ENCODE data around the gene BNC2. TPM values are rescaled to one million over a fixed set of nuclear protein-coding genes. Genes with fewer than 3 reads are reported as not detected.

Gene BNC2
- total and polyA plus RNA-seq, 2 experiments from 2014 or later, result 13.8 to 18.5 TPM

GRCh38 chr9:16659096-16659495 is 211.4 kb downstream of the BNC2 start:
- in situ Hi-C loops (cut with MboI), result no loop called here
- Histone ChIP-seq H4K20me1 (ENCODE audit: insufficient read depth) (no peaks in the 10 kb centered on the region), H3K9ac (no peak overlapping the region), H2AFZ (no peak overlapping the region), H3K27me3 (replicated peaks; ENCODE audit: insufficient read depth) (no peaks in the 10 kb centered on the region), H3K9me3 (ENCODE audit: low read depth) (no peaks in the 10 kb centered on the region), H3F3A (ENCODE audit: insufficient read depth) (no peaks in the 10 kb centered on the region), H3K27ac (no peak overlapping the region), H3K4me2 (ENCODE audit: unreplicated experiment) (no peak overlapping the region), H3K79me2 (ENCODE audit: insufficient read depth) (peaks cover 88% of the 10 kb centered on the region), H3K9me2 (ENCODE audit: insufficient read depth) (no peaks in the 10 kb centered on the region), H3K36me3 (ENCODE audit: low read depth) (no peaks in the 10 kb centered on the region), H3K4me1 (ENCODE audit: insufficient read depth) (peaks cover 4% of the 10 kb centered on the region; the same call in 1 of the 2 replicates), H3K4me3 (no peak overlapping the region)
- no peak for DNase-seq
- TF ChIP-seq EZH2 (IDR thresholded peaks at IDR 0.05; ENCODE audit: insufficient read depth, poor library complexity, severe bottlenecking) (no peak), EZH2phosphoT487 (IDR thresholded peaks at IDR 0.05; ENCODE audit: insufficient read depth, low read depth) (no peak)
- 92 to 99% methylated on average over 11 of the region's 11 CpGs for WGBS, 2 experiments (ENCODE audit: low coverage in 1 of 2, low lambda C conversion rate in 2 of 2, missing lambda C conversion rate in 2 of 2)

DNA sequence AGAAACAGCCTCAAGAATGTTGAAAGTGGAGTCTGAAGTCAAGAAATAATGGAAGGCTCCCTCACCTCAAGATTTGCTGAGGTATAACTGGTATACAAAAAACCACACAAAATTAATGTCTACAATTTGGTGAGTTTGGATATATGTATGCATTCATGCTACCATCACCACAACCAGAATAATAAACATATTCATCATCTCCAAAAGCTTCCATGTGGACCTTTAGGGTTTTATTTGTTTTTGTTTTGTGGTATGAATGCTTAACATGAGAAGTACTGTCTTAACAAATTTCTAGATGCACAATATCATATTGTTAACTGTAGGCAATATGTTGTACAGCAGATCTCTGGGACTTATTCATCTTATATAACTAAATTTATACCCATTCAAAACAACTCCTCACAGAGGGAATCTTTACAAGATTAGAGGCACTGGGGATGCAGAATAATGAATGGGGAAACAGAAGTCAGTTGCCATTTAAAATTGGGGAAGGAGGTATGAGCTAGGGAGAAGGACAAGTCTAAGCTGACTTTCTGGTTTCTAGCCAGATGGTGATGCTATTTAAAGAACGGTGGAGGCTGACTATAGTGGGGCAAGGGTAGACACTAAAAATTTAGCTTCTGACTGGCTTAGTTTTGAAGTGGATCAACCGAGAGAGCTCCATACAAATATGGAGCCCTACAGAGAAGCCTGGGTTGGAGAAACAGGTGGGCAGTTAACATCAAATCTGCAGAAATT is 213.9 kb downstream of the BNC2 start:
- no peak overlapping the region for H3K9ac ChIP-seq
- TF ChIP-seq EZH2 (IDR thresholded peaks at IDR 0.05; ENCODE audit: insufficient read depth, poor library complexity, severe bottlenecking), result no peak
- TF ChIP-seq EZH2phosphoT487 (IDR thresholded peaks at IDR 0.05; ENCODE audit: insufficient read depth, low read depth), result no peak
- no peaks in the 10 kb centered on the region for H3K36me3 ChIP-seq (ENCODE audit: low read depth)
- H3K4me2 ChIP-seq (ENCODE audit: unreplicated experiment), result no peak overlapping the region
- H3K9me2 ChIP-seq (ENCODE audit: insufficient read depth), result no peaks in the 10 kb centered on the region
- 38 to 57% methylated on average over 2 of the region's 2 CpGs for WGBS, 2 experiments (ENCODE audit: low coverage in 1 of 2, low lambda C conversion rate in 2 of 2, missing lambda C conversion rate in 2 of 2)
- no peaks in the 10 kb centered on the region for H3F3A ChIP-seq (ENCODE audit: insufficient read depth)
- H3K4me1 ChIP-seq (ENCODE audit: insufficient read depth), result no peaks in the 10 kb centered on the region
- H4K20me1 ChIP-seq (ENCODE audit: insufficient read depth), result no peaks in the 10 kb centered on the region
- no peak overlapping the region for H2AFZ ChIP-seq
- no peaks in the 10 kb centered on the region for H3K27me3 ChIP-seq (replicated peaks; ENCODE audit: insufficient read depth)
- no peaks in the 10 kb centered on the region for H3K9me3 ChIP-seq (ENCODE audit: low read depth)
- no peak overlapping the region for H3K27ac ChIP-seq
- DNase-seq, result no peak
- H3K4me3 ChIP-seq, result no peak overlapping the region
- peaks cover 84% of the 10 kb centered on the region for H3K79me2 ChIP-seq (ENCODE audit: insufficient read depth)
- in situ Hi-C loops (cut with MboI), result no loop called here

- H3K36me3 ChIP-seq (ENCODE audit: low read depth), result no peaks in the 10 kb centered on the region
- H3K9me2 ChIP-seq (ENCODE audit: insufficient read depth), result no peaks in the 10 kb centered on the region
- in situ Hi-C loops (cut with MboI), result no loop called here
- H3K4me1 ChIP-seq (ENCODE audit: insufficient read depth), result no peaks in the 10 kb centered on the region
- H3F3A ChIP-seq (ENCODE audit: insufficient read depth), result no peaks in the 10 kb centered on the region
- WGBS, 2 experiments (ENCODE audit: low coverage in 1 of 2, low lambda C conversion rate in 2 of 2, missing lambda C conversion rate in 2 of 2), result 98 to 99% methylated on average over 3 of the region's 3 CpGs
- H3K4me3 ChIP-seq, result no peak overlapping the region
- TF ChIP-seq EZH2 (IDR thresholded peaks at IDR 0.05; ENCODE audit: insufficient read depth, poor library complexity, severe bottlenecking), result no peak
- TF ChIP-seq EZH2phosphoT487 (IDR thresholded peaks at IDR 0.05; ENCODE audit: insufficient read depth, low read depth), result no peak
- H3K9me3 ChIP-seq (ENCODE audit: low read depth), result no peaks in the 10 kb centered on the region
- no peak for DNase-seq
- H3K79me2 ChIP-seq (ENCODE audit: insufficient read depth), result peaks cover 86% of the 10 kb centered on the region
- no peak overlapping the region for H3K4me2 ChIP-seq (ENCODE audit: unreplicated experiment)
- H3K27ac ChIP-seq, result no peak overlapping the region
- no peaks in the 10 kb centered on the region for H3K27me3 ChIP-seq (replicated peaks; ENCODE audit: insufficient read depth)
- no peak overlapping the region for H3K9ac ChIP-seq
- no peaks in the 10 kb centered on the region for H4K20me1 ChIP-seq (ENCODE audit: insufficient read depth)
- no peak overlapping the region for H2AFZ ChIP-seq
Observed at GRCh38 chr9:16654596-16655126, 215.8 kb downstream of the BNC2 start.

GRCh38 chr9:16653491-16654399 is 216.7 kb downstream of the BNC2 start:
- no peak for DNase-seq
- in situ Hi-C loops (cut with MboI), result no loop called here
- Histone ChIP-seq H3K79me2 (ENCODE audit: insufficient read depth) (peaks cover 84% of the 10 kb centered on the region), H3K4me2 (ENCODE audit: unreplicated experiment) (no peak overlapping the region), H3K27me3 (replicated peaks; ENCODE audit: insufficient read depth) (no peaks in the 10 kb centered on the region), H3K36me3 (ENCODE audit: low read depth) (no peaks in the 10 kb centered on the region), H2AFZ (no peak overlapping the region), H3K9me3 (ENCODE audit: low read depth) (no peaks in the 10 kb centered on the region), H3K4me3 (no peak overlapping the region), H3K4me1 (ENCODE audit: insufficient read depth) (no peaks in the 10 kb centered on the region), H3K27ac (no peak overlapping the region), H3K9ac (no peak overlapping the region), H4K20me1 (ENCODE audit: insufficient read depth) (no peaks in the 10 kb centered on the region), H3K9me2 (ENCODE audit: insufficient read depth) (no peaks in the 10 kb centered on the region), H3F3A (ENCODE audit: insufficient read depth) (no peaks in the 10 kb centered on the region)
- TF ChIP-seq EZH2 (IDR thresholded peaks at IDR 0.05; ENCODE audit: insufficient read depth, poor library complexity, severe bottlenecking) (no peak), EZH2phosphoT487 (IDR thresholded peaks at IDR 0.05; ENCODE audit: insufficient read depth, low read depth) (no peak)
- 89 to 91% methylated on average over 13 of the region's 13 CpGs for WGBS, 2 experiments (ENCODE audit: low coverage in 1 of 2, low lambda C conversion rate in 2 of 2, missing lambda C conversion rate in 2 of 2)

Data from GM23248 (cell line).